ENCODE results near the gene TMEM131L. TPM values are rescaled to one million over a fixed set of nuclear protein-coding genes. Genes with fewer than 3 reads are reported as not detected.

TMEM131L gene
- total and polyA plus RNA-seq, 7 donors = 0.60 to 27.2 (median 12.1) TPM

DNA sequence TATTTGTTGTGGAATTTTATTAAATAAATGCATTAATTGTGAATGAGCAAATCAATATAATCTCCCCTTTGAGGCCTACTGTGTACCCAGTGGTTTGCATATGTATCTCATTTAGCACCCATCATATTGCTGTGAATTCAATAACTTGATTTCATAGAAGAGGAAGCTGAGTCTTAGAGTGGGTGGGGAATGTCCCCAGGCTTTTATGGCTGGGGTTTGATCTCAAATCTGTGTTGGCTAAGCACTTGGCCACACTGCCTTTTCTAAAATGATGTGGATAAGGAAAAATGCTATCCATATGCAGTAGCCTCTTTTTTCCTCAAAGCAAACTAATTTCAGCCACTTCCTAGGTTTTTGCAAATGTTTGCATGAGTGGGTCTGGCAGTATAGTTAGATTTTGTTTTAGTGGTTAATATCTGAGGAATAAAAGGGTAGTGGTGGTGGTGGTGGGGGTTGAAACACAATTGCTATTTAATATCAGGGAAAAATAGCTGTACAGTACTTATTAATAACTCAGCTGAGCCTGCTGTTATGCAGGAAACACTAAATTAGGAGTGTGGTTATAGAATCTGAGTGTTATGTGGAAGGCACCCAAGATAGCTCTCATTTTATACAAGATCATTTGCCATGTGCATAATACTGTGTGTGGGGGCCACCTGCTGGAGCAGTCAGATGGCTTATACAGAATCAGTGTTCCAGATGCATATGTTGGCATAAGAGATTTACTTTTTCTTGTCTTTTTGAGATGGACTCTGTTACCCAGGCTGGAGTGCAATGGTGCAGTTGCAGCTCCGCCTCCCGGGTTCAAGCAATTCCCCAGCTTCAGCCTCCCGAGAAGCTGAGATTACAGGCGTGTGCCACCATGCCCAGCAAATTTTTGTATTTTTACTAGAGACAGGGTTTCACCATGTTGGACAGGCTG lies 108.0 kb downstream of the TMEM131L start:
- H3K9me3 ChIP-seq = no peaks in the 10 kb centered on the region
- no peaks in the 10 kb centered on the region for H3K36me3 ChIP-seq
- H3K4me1 ChIP-seq = peaks cover 0 to 38% (median 23%) of the 10 kb centered on the region in 4 donors
- TF ChIP-seq POLR2A (IDR thresholded peaks at IDR 0.05) (no peak), EP300 (IDR thresholded peaks at IDR 0.05) (no peak), CTCF (IDR thresholded peaks at IDR 0.05) (peak; percentile 46 to 58 (median 52)), POLR2AphosphoS5 (IDR thresholded peaks at IDR 0.05) (peak in 1 of 4 donors; percentile 53)
- no peak overlapping the region for H3K4me3 ChIP-seq
- intact Hi-C loops (cut with DNase I) = loop anchor here (1.0 to 10.0 kb wide), 5 partner anchors 37 to 230 kb away; partner anchors contain the start of genes MND1 and TMEM131L
- 52 to 76% methylated on average over 4 of the region's 4 CpGs for WGBS, 2 donors
- H3K27ac ChIP-seq = peak overlapping the region; percentile 39 to 62 (median 52)
- H3K27me3 ChIP-seq = no peaks in the 10 kb centered on the region
- peak; percentile 84 for DNase-seq

GRCh38 chr4:153576443-153576774 lies 110.2 kb downstream of the TMEM131L start:
- intact Hi-C loops (cut with DNase I) = loop anchor here (2.0 to 10.0 kb wide), 2 partner anchors 68 to 434 kb away; no protein-coding TSS in a partner anchor
- H3K4me3 ChIP-seq = no peak overlapping the region
- H3K27me3 ChIP-seq = no peaks in the 10 kb centered on the region
- H3K4me1 ChIP-seq = peaks cover 0 to 38% (median 23%) of the 10 kb centered on the region in 4 donors
- no peak overlapping the region for H3K27ac ChIP-seq
- no peak for DNase-seq
- WGBS, 2 donors = 38 to 61% methylated on average over 2 of the region's 2 CpGs
- no peak for TF ChIP-seq POLR2A (IDR thresholded peaks at IDR 0.05)
- peak in 1 of 4 experiments; percentile 1 for TF ChIP-seq CTCF (IDR thresholded peaks at IDR 0.05)
- H3K36me3 ChIP-seq = no peaks in the 10 kb centered on the region
- H3K9me3 ChIP-seq = no peaks in the 10 kb centered on the region

DNA sequence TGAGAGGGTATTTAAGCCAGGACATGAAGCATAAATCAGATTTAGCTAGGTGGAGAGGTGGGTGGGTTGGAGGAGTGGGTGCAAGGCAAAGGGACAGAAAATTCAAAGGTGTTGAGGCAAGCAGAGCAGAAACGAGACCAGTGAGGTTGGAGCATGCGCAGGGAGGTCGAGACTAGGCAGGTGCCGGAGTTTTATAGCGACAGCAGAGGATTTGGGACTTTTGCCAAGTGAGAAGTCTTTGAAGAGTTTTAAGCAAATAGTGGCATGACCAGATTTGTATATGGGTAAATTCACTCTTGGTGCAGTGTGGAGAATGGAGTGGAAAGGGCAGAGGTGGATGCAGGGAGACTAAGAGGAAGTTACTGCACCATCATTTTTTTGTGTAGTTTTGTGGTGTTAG lies 110.9 kb downstream of the TMEM131L start:
- Histone ChIP-seq H3K27ac (no peak overlapping the region), H3K27me3 (no peaks in the 10 kb centered on the region), H3K4me3 (no peak overlapping the region), H3K36me3 (no peaks in the 10 kb centered on the region), H3K9me3 (no peaks in the 10 kb centered on the region), H3K4me1 (peaks cover 0 to 38% (median 23%) of the 10 kb centered on the region in 4 donors)
- no peak for DNase-seq
- intact Hi-C loops (cut with DNase I) = loop anchor here (2.0 to 10.0 kb wide), 2 partner anchors 68 to 434 kb away; no protein-coding TSS in a partner anchor
- WGBS, 2 donors = 27 to 59% methylated on average over 5 of the region's 5 CpGs
- no peak for TF ChIP-seq CTCF (IDR thresholded peaks at IDR 0.05)
- no peak for TF ChIP-seq POLR2AphosphoS5 (IDR thresholded peaks at IDR 0.05)
- TF ChIP-seq EP300 (IDR thresholded peaks at IDR 0.05) = no peak
- TF ChIP-seq POLR2A (IDR thresholded peaks at IDR 0.05) = no peak

GRCh38 chr4:153579410-153579809 lies 113.2 kb downstream of the TMEM131L start:
- peaks cover 0 to 20% (median 4%) of the 10 kb centered on the region in 4 donors for H3K4me1 ChIP-seq
- no peak for TF ChIP-seq POLR2AphosphoS5 (IDR thresholded peaks at IDR 0.05)
- no peak for TF ChIP-seq CTCF (IDR thresholded peaks at IDR 0.05)
- TF ChIP-seq POLR2A (IDR thresholded peaks at IDR 0.05) = no peak
- no peak for TF ChIP-seq EP300 (IDR thresholded peaks at IDR 0.05)
- intact Hi-C loops (cut with DNase I) = loop anchor here (10.0 kb wide), 1 partner anchor 65 kb away; no protein-coding TSS in a partner anchor
- H3K36me3 ChIP-seq = no peaks in the 10 kb centered on the region
- no peaks in the 10 kb centered on the region for H3K27me3 ChIP-seq
- H3K27ac ChIP-seq = no peak overlapping the region
- WGBS, 2 donors = 83 to 94% methylated on average over 4 of the region's 4 CpGs
- no peak overlapping the region for H3K4me3 ChIP-seq
- DNase-seq = no peak
- no peaks in the 10 kb centered on the region for H3K9me3 ChIP-seq
